GM13976 (cell line): ENCODE results near the gene TMEM181.

Source experiments
- DNase-seq: peaks from one replicate; pipeline ENCODE4 v3.0.0; 2012; ENCODE audit warnings: low spot score
- in situ Hi-C: fragments of 300-500 bp; cut with MboI; formaldehyde crosslinking; loops from one replicate; pipeline ENCODE4 v1.12.0; 2022; ENCODE audit warnings: low sequenced_read_pairs, mixed read lengths, inconsistent platforms; ENCODE audit not compliant: unreplicated experiment
- TF ChIP-seq, protein P1 (sequence below): IDR thresholded peaks from 2 replicates; pipeline ENCODE4 v1.5.1; 2012; ENCODE audit warnings: borderline replicate concordance, mild to moderate bottlenecking; ENCODE audit not compliant: insufficient read depth; ENCODE audit errors: extremely low read depth, missing control alignments, control extremely low read depth

TMEM181 gene

DNA sequence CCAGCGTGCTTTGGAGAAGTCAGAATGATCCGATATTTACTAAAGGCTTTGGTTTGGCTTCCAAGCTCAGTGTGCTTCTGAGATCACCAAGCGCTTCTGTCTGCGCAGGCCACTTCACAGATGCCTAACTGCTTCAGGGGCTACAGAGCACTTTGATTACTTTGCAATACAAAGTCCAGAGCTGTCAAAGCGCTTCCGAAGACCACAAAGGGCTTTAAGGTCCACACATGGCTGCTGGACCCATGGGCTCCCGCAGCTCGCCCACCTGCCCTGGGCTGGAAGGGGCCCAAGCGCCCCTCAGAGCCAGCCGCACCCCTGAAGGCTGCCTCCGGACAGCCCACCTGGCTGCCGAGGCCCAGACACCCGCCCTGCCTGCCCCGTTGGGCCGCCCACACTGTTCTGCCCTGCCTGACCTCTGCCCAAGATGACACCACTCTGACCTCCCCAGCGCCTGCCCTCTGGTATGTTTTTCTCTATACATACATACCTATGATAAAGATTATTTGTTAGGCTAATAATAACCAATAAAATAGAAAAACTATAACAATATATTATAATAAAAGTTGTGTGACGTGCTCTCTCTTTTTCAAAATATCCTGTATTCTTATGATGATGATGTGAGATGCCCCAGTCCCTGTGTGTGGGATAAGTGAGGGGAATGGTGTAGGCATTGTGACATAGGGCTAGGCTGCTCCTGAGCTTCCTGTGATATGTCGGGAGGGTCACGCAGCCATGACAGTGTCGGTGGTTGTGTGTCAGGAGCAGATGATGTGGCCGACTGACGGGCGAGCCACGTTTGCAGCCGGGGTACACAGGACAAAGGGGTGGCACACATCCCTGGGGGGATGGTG, 62.0 kb downstream of the TMEM181 start:
- DNase-seq: peak; percentile 23
- TF ChIP-seq, protein P1, sequence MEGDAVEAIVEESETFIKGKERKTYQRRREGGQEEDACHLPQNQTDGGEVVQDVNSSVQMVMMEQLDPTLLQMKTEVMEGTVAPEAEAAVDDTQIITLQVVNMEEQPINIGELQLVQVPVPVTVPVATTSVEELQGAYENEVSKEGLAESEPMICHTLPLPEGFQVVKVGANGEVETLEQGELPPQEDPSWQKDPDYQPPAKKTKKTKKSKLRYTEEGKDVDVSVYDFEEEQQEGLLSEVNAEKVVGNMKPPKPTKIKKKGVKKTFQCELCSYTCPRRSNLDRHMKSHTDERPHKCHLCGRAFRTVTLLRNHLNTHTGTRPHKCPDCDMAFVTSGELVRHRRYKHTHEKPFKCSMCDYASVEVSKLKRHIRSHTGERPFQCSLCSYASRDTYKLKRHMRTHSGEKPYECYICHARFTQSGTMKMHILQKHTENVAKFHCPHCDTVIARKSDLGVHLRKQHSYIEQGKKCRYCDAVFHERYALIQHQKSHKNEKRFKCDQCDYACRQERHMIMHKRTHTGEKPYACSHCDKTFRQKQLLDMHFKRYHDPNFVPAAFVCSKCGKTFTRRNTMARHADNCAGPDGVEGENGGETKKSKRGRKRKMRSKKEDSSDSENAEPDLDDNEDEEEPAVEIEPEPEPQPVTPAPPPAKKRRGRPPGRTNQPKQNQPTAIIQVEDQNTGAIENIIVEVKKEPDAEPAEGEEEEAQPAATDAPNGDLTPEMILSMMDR: no peak
- in situ Hi-C loops: no loop called here

- TF ChIP-seq, protein P1: no peak
- peak; percentile 47 for DNase-seq
- in situ Hi-C loops: no loop called here
Measured at GRCh38 chr6:158622545-158623190, 62.8 kb downstream of the TMEM181 start.

- TF ChIP-seq, protein P1: no peak
- in situ Hi-C loops: no loop called here
- peak; percentile 29 for DNase-seq
Measured at GRCh38 chr6:158624684-158625682, 65.1 kb downstream of the TMEM181 start.

- DNase-seq: no peak
- in situ Hi-C loops: no loop called here
- TF ChIP-seq, protein P1: no peak
Measured at GRCh38 chr6:158625881-158626305, 66.0 kb downstream of the TMEM181 start.

DNA sequence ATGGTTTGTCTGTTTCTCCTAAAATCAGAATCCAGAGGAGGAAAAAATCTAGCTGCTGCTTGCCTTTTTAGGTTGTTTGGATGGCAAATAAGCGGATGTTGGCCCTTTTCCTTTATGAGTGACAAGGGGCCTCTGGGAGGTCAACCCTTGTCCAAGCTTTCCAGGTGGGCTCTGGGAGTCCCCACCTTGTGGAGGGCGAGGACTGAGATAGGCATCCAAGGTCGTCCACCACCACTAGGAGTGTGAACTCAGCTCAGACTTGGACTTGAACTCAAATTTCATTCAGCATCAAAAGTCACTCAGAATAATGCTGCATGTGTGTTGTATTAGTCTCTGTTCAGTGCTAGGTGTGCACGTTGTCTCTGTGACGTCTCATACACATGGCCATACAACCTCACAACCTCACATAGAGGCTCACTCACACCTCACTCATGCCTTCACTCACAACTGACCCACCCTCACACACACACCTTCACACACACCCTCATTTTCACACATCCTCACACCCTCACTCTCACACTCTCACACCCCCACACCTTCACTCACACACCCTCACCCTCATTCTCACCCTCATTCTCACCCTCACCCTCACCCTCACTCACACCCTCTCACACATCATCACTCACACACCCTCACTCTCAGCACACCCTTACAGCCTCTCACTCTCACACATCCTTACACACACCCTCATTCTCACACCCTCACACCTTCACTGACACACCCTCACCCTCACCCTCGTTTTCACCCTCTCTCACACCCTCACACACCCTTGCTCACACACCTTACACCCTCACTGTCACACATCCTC, 66.7 kb downstream of the TMEM181 start:
- in situ Hi-C loops: no loop called here
- no peak for DNase-seq
- TF ChIP-seq, protein P1: no peak
